PC-3 (cell line): ENCODE data around the gene KCNG1. TPM values are rescaled to one million over a fixed set of nuclear protein-coding genes. Genes with fewer than 3 reads are reported as not detected.
A peak's percentile ranks its signal among the peaks of the same experiment; 100 is the strongest.

Experiments used
- ATAC-seq: fragments of 200-7000 bp; cut with Tn5 transposase; 2 replicates; pipeline ENCODE4 v1.9.1; 2020; ENCODE audit warnings: mild to moderate bottlenecking, moderate library complexity
- BruUV-seq: library from RNA; stranded (reverse); fragments of 400-500 nt; replicated peaks from 2 replicates; lab custom pipeline; 2021; lab: Mats Ljungman, UMichigan
- CTCF ChIA-PET: fragments of 300-600 bp; sonication (Branson Sonifier 250); formaldehyde crosslinking; loops from one replicate; lab custom pipeline; 2022; ENCODE audit warnings: antibody characterized with exemption; lab: Charles Lee
- POLR2A ChIA-PET: fragments of 300-600 bp; sonication (Branson Sonifier 250); formaldehyde crosslinking; loops from one replicate; lab custom pipeline; 2022; ENCODE audit warnings: antibody characterized with exemption; ENCODE audit not compliant: unreplicated experiment; lab: Charles Lee
- DNase-seq: peaks from one replicate; pipeline ENCODE4 v3.0.0-alpha.2; 2015
- H2AFZ ChIP-seq: fragments of 300-600 bp; sonication (generic); 2 replicates; pipeline ENCODE4 v1.6.0; 2016; ENCODE audit warnings: antibody characterized with exemption, low read length
- H3F3A ChIP-seq: fragments of 300-600 bp; sonication (generic); one replicate; pipeline ENCODE4 v1.6.0; 2017; ENCODE audit warnings: antibody characterized with exemption, low read length, control low read depth, mild to moderate bottlenecking; ENCODE audit not compliant: unreplicated experiment
- H3K27ac ChIP-seq: fragments of 300-600 bp; sonication (generic); 2 replicates; pipeline ENCODE4 v1.5.1; 2016; ENCODE audit warnings: mild to moderate bottlenecking, low read length
- H3K27me3 ChIP-seq: fragments of 300-600 bp; sonication (generic); 2 replicates; pipeline ENCODE4 v1.6.1; 2016; ENCODE audit warnings: low read length, mixed read lengths
- H3K36me3 ChIP-seq: fragments of 300-600 bp; sonication (generic); 2 replicates; pipeline ENCODE4 v1.6.1; 2016; ENCODE audit warnings: low read depth, mixed run types, low read length, mixed read lengths
- H3K4me1 ChIP-seq: fragments of 300-600 bp; sonication (generic); 2 replicates; pipeline ENCODE4 v1.5.1; 2016; ENCODE audit warnings: low read length; ENCODE audit not compliant: insufficient read depth
- H3K4me2 ChIP-seq: fragments of 300-600 bp; sonication (generic); 2 replicates; pipeline ENCODE4 v1.6.0; 2016; ENCODE audit warnings: low read length
- H3K4me3 ChIP-seq: fragments of 300-600 bp; sonication (generic); 2 replicates; pipeline ENCODE4 v1.5.1; 2016; ENCODE audit warnings: mild to moderate bottlenecking, low read length, mixed read lengths
- H3K79me2 ChIP-seq: fragments of 300-600 bp; sonication (generic); 2 replicates; pipeline ENCODE4 v1.6.1; 2017; ENCODE audit warnings: low read length, mixed read lengths
- H3K9ac ChIP-seq: fragments of 300-600 bp; sonication (generic); 2 replicates; pipeline ENCODE4 v1.6.0; 2016; ENCODE audit warnings: mild to moderate bottlenecking, low read length
- H3K9me2 ChIP-seq: fragments of 300-600 bp; sonication (generic); replicated peaks from 2 replicates; pipeline ENCODE4 v1.6.1; 2016; ENCODE audit warnings: mixed run types, low read length, mixed read lengths
- H3K9me3 ChIP-seq: fragments of 300-600 bp; sonication (generic); 2 replicates; pipeline ENCODE4 v1.6.1; 2016; ENCODE audit warnings: low read length, mixed read lengths
- H4K20me1 ChIP-seq: fragments of 300-600 bp; sonication (generic); 2 replicates; pipeline ENCODE4 v1.6.1; 2016; ENCODE audit warnings: low read length, mixed read lengths
- EZH2 ChIP-seq: fragments of 300-600 bp; sonication (generic); IDR thresholded peaks from one replicate; pipeline ENCODE4 v1.6.1; 2017; ENCODE audit warnings: antibody characterized with exemption, mild to moderate bottlenecking, low read length; ENCODE audit not compliant: unreplicated experiment
- EZH2phosphoT487 ChIP-seq: fragments of 300-600 bp; sonication (generic); IDR thresholded peaks from 2 replicates; pipeline ENCODE4 v1.6.1; 2018; ENCODE audit warnings: mild to moderate bottlenecking, antibody characterized with exemption, low read length, borderline replicate concordance
- intact Hi-C: fragments of 100-400 bp; cut with micrococcal nuclease; formaldehyde crosslinking; loops from 2 replicates; pipeline ENCODE4 v1.9.0; 2023
- total RNA-seq: library from RNA; depleted of rRNA; stranded (reverse); fragments of >200 nt; gene quantifications from 2 replicates; pipeline ENCODE4 v1.2.3, GENCODE V29; 2014
- TF ChIP-seq, protein P1 (sequence below): fragments of 300-600 bp; sonication (generic); conservative IDR thresholded peaks from 2 replicates; pipeline ENCODE4 v1.5.1; 2017; ENCODE audit warnings: antibody characterized with exemption, low read depth, mild to moderate bottlenecking, low read length

The KCNG1 gene
- total RNA-seq, 1 experiment from 2014 or later: 61.5 TPM

DNA sequence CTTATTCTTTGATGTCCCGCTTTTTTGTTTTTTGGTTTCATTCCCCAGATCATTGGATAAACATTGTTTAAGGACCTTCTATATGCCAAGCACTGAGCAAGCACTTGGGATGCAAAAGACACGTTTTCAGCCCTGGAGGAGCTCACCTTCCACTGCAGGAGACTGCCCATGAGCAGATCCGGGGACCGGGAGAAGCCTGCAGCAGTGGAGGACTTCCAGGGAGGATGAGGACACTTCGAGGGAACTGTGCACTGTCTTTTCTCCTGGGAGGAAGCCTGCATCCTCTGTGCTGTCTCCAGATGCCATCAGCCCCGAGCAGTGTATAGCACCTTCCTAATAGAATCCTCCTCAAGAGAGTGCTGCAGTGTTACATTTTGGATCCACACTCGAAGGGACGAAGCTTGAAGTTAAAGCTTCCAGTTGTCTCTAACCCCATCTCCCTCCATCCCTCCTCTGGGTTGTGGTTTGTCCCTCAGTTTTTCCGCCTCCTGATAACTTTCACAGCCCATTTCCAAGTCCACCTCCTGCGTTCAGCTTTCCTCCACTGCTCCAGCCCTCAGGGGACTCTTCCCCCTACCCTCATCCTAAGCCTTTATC, 5.8 kb upstream of the KCNG1 start:
- no peaks in the 10 kb centered on the region for H3K36me3 ChIP-seq
- H2AFZ ChIP-seq: no peak overlapping the region
- ATAC-seq (peak; percentile 25), DNase-seq (peak; percentile 11)
- H3K27ac ChIP-seq: no peak overlapping the region
- ChIA-PET CTCF (interaction anchor here (0.5 kb wide), 1 partner anchor 774 kb away, joined by 3 read pairs; the partner anchor contains the start of gene SALL4), POLR2A (no interaction called here)
- peaks cover 17% of the 10 kb centered on the region for H3K27me3 ChIP-seq
- no peak overlapping the region for H3K4me2 ChIP-seq
- no peaks in the 10 kb centered on the region for H3F3A ChIP-seq
- H3K4me3 ChIP-seq: no peak overlapping the region
- no peak for TF ChIP-seq EZH2phosphoT487
- TF ChIP-seq, protein P1, sequence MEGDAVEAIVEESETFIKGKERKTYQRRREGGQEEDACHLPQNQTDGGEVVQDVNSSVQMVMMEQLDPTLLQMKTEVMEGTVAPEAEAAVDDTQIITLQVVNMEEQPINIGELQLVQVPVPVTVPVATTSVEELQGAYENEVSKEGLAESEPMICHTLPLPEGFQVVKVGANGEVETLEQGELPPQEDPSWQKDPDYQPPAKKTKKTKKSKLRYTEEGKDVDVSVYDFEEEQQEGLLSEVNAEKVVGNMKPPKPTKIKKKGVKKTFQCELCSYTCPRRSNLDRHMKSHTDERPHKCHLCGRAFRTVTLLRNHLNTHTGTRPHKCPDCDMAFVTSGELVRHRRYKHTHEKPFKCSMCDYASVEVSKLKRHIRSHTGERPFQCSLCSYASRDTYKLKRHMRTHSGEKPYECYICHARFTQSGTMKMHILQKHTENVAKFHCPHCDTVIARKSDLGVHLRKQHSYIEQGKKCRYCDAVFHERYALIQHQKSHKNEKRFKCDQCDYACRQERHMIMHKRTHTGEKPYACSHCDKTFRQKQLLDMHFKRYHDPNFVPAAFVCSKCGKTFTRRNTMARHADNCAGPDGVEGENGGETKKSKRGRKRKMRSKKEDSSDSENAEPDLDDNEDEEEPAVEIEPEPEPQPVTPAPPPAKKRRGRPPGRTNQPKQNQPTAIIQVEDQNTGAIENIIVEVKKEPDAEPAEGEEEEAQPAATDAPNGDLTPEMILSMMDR: no peak
- no peak for TF ChIP-seq EZH2
- peaks cover 5% of the 10 kb centered on the region for H3K4me1 ChIP-seq
- H4K20me1 ChIP-seq: no peaks in the 10 kb centered on the region
- no peaks in the 10 kb centered on the region for H3K9me2 ChIP-seq
- no peak overlapping the region for H3K9ac ChIP-seq
- no peaks in the 10 kb centered on the region for H3K79me2 ChIP-seq
- intact Hi-C loops: loop anchor here (10.0 kb wide), 1 partner anchor 96 kb away; no protein-coding TSS in a partner anchor
- H3K9me3 ChIP-seq: no peaks in the 10 kb centered on the region
- BruUV-seq: no TSS peak

DNA sequence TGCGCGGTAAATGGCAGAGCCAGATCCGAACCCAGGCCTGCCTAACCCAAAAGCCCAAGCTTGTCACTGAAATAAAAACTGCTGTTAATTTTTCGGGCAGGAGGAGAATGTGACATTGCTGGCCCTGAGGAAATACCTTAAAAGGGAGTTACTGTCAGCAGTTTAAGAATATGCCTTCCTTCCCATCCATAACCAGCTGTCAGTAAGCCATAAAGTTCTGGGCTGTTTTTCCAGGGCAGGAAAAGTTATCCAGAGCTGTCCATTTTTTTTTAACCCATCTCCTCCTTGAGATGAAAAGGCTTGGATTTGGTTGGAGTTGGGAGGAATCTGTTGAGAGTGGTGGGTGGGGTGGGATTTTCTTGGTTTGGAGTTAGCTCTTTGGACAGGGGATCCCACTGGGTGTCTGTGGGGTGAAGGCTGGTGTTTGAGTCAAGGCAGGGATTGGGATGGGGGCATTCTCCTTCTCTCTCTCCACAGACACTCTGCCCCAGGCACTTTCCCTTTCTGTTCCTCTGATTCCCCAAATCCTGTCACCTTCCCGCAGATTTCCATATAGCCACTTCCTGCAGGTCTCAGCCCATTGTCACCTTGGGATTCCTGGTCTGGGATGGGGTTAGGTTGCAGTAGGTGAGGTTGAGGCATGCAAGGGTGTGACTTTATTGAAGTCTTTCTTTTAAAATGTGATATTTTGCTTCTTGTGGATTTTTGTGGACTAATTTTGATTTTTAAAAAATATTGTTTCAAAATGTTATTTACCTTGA, 4.3 kb upstream of the KCNG1 start:
- no peaks in the 10 kb centered on the region for H3K36me3 ChIP-seq
- H3K4me3 ChIP-seq: no peak overlapping the region
- no peak overlapping the region for H3K27ac ChIP-seq
- no TSS peak for BruUV-seq
- H3K9me3 ChIP-seq: no peaks in the 10 kb centered on the region
- peaks cover 17% of the 10 kb centered on the region for H3K27me3 ChIP-seq
- H3K79me2 ChIP-seq: peaks cover 4% of the 10 kb centered on the region
- no peak for ATAC-seq
- no peak overlapping the region for H3K4me2 ChIP-seq
- no peaks in the 10 kb centered on the region for H3F3A ChIP-seq
- H2AFZ ChIP-seq: no peak overlapping the region
- H3K9me2 ChIP-seq: no peaks in the 10 kb centered on the region
- intact Hi-C loops: loop anchor here (10.0 kb wide), 1 partner anchor 98 kb away; no protein-coding TSS in a partner anchor
- no peak overlapping the region for H3K9ac ChIP-seq
- TF ChIP-seq EZH2phosphoT487 (no peak), EZH2 (no peak)
- TF ChIP-seq, protein P1: no peak
- peaks cover 9% of the 10 kb centered on the region for H3K4me1 ChIP-seq
- ChIA-PET CTCF (interaction anchor here (0.6 kb wide), 1 partner anchor 19 kb away, joined by 3 read pairs; no protein-coding TSS in a partner anchor), POLR2A (no interaction called here)
- DNase-seq: no peak
- no peaks in the 10 kb centered on the region for H4K20me1 ChIP-seq

DNA sequence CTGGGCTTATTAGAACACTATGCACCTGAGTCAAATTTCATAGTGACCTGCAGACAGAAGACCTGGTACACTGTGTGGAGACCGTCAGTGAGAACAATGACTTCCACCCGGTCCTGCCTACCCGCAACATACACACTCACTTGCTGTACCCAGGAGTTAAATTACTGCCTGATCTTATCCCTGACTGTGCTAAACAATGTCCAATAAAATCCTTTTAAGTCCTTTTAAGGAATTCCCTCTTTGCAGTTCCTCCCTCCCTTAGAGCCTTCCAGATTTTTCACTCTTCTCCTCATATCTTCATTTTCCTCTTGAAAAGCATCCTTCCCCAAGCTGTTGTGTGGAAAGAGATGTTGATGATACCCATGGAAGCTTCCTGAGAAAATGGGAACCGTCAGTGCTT, 3.4 kb upstream of the KCNG1 start:
- no TSS peak for BruUV-seq
- ATAC-seq (no peak), DNase-seq (no peak)
- CTCF ChIA-PET: no interaction called here
- Histone ChIP-seq H3K4me3 (no peak overlapping the region), H3K9ac (no peak overlapping the region), H3K9me2 (no peaks in the 10 kb centered on the region), H3K36me3 (no peaks in the 10 kb centered on the region), H3F3A (no peaks in the 10 kb centered on the region), H2AFZ (no peak overlapping the region), H3K4me2 (no peak overlapping the region), H3K9me3 (no peaks in the 10 kb centered on the region), H4K20me1 (no peaks in the 10 kb centered on the region), H3K27ac (no peak overlapping the region), H3K79me2 (peaks cover 10% of the 10 kb centered on the region), H3K4me1 (peaks cover 18% of the 10 kb centered on the region), H3K27me3 (peaks cover 17% of the 10 kb centered on the region)
- POLR2A ChIA-PET: no interaction called here
- intact Hi-C loops: loop anchor here (10.0 kb wide), 1 partner anchor 99 kb away; no protein-coding TSS in a partner anchor
- TF ChIP-seq, protein P1: no peak
- TF ChIP-seq EZH2: no peak
